AG09319 (cell line): ENCODE measurements around the gene B4GALT2.

Experiments
- DNase-seq: peaks from one replicate; pipeline ENCODE4 v3.0.0-alpha.2; 2010; ENCODE audit warnings: low read depth; ENCODE audit errors: extremely low read depth
- CTCF ChIP-seq: IDR thresholded peaks from 2 replicates; pipeline ENCODE4 v1.5.1; 2011; ENCODE audit warnings: low read depth, mild to moderate bottlenecking, inconsistent platforms, low read length, moderate library complexity

B4GALT2 gene

GRCh38 chr1:43965316-43965715, 13.7 kb upstream of the B4GALT2 start:
- no peak for DNase-seq
- TF ChIP-seq CTCF, result no peak

- TF ChIP-seq CTCF, result no peak
- no peak for DNase-seq
Observed at GRCh38 chr1:43968348-43968948, 10.6 kb upstream of the B4GALT2 start.

GRCh38 chr1:43969416-43969745, 9.6 kb upstream of the B4GALT2 start:
- DNase-seq, result no peak
- TF ChIP-seq CTCF, result no peak

- no peak for TF ChIP-seq CTCF
- DNase-seq, result peak; percentile 88
Observed at GRCh38 chr1:43969746-43970466, 9.1 kb upstream of the B4GALT2 start, which contains the start of gene DPH2. Gene DPH2, plus strand, starts transcription at chr1:43970010. Its CDS starts 166 bp downstream, at chr1:43970176.

- no peak for TF ChIP-seq CTCF
- DNase-seq, result no peak
Observed at GRCh38 chr1:43970502-43970901, 8.5 kb upstream of the B4GALT2 start.

- no peak for TF ChIP-seq CTCF
- DNase-seq, result no peak
Observed at GRCh38 chr1:43970911-43971310, 8.1 kb upstream of the B4GALT2 start.

GRCh38 chr1:43971336-43971980, 7.6 kb upstream of the B4GALT2 start:
- DNase-seq, result no peak
- no peak for TF ChIP-seq CTCF
